NCI-H82 (cell line): ENCODE results near the gene ZNF524.

ENCODE experiments used
- DNase-seq: peaks from one replicate; lab custom pipeline; 2025; lab: John Stamatoyannopoulos, UW

ZNF524 gene

GRCh38 chr19:55602104-55603001, 2.3 kb downstream of the ZNF524 start:
- DNase-seq, result no peak

- DNase-seq, result no peak
These were observed 3.0 kb downstream of the ZNF524 start for GRCh38 chr19:55603115-55603514.

- DNase-seq, result no peak
These were observed 3.6 kb downstream of the ZNF524 start for GRCh38 chr19:55603581-55604292.

GRCh38 chr19:55605207-55605636, 5.1 kb downstream of the ZNF524 start:
- DNase-seq, result peak; percentile 99

- DNase-seq, result peak; percentile 93
These were observed 5.8 kb downstream of the ZNF524 start, which contains the start of gene ZNF865 for GRCh38 chr19:55605637-55606470. ZNF865 (plus strand) TSS chr19:55605647; CDS start chr19:55613619, 7,972 bp downstream.

GRCh38 chr19:55606471-55606787, 6.3 kb downstream of the ZNF524 start:
- DNase-seq, result no peak

- DNase-seq, result no peak
These were observed 6.7 kb downstream of the ZNF524 start for GRCh38 chr19:55606817-55607216.

GRCh38 chr19:55609326-55609725, 9.2 kb downstream of the ZNF524 start:
- DNase-seq, result no peak

- no peak for DNase-seq
These were observed 11.4 kb downstream of the ZNF524 start for GRCh38 chr19:55611300-55611982.

GRCh38 chr19:55611983-55612645, 12.0 kb downstream of the ZNF524 start:
- no peak for DNase-seq

GRCh38 chr19:55613396-55613795, 13.3 kb downstream of the ZNF524 start:
- no peak for DNase-seq

GRCh38 chr19:55613930-55614710, 14.0 kb downstream of the ZNF524 start:
- DNase-seq, result no peak

- no peak for DNase-seq
These were observed 14.8 kb downstream of the ZNF524 start for GRCh38 chr19:55614711-55615542.

- no peak for DNase-seq
These were observed 15.7 kb downstream of the ZNF524 start for GRCh38 chr19:55615543-55616394.

GRCh38 chr19:55616395-55616875, 16.3 kb downstream of the ZNF524 start:
- no peak for DNase-seq

GRCh38 chr19:55617426-55617825, 17.3 kb downstream of the ZNF524 start:
- no peak for DNase-seq

- no peak for DNase-seq
These were observed 18.3 kb downstream of the ZNF524 start for GRCh38 chr19:55618426-55618825.

- no peak for DNase-seq
These were observed 19.2 kb downstream of the ZNF524 start for GRCh38 chr19:55619286-55619685.
